Endothelial cell of umbilical vein (primary cell): ENCODE results near the gene CNN2.
A peak's percentile ranks its signal among the peaks of the same experiment; 100 is the strongest.

Experiments used
- EZH2 ChIP-seq: IDR thresholded peaks from 2 replicates; pipeline ENCODE4 v1.6.1; 2012; ENCODE audit warnings: borderline replicate concordance, low read depth, mild to moderate bottlenecking, moderate library complexity, low read length, inconsistent platforms; ENCODE audit not compliant: severe bottlenecking
- FOS ChIP-seq: IDR thresholded peaks from 2 replicates; pipeline ENCODE4 v1.6.1; 2011; ENCODE audit warnings: mild to moderate bottlenecking, low read length, moderate library complexity, borderline replicate concordance; ENCODE audit not compliant: insufficient read depth
- GATA2 ChIP-seq: IDR thresholded peaks from 2 replicates; pipeline ENCODE4 v1.7.0; 2011; ENCODE audit warnings: low read depth, mild to moderate bottlenecking, moderate library complexity, mixed read lengths, low read length; ENCODE audit not compliant: insufficient read length, insufficient read depth
- POLR2A ChIP-seq: IDR thresholded peaks from 2 replicates; pipeline ENCODE4 v1.6.1; 2012; ENCODE audit warnings: low read depth, mild to moderate bottlenecking, control low read depth, low read length
- POLR2AphosphoS5 ChIP-seq: IDR thresholded peaks from 2 replicates; pipeline ENCODE4 v1.6.1; 2012; ENCODE audit warnings: low read depth, mild to moderate bottlenecking, control low read depth, low read length, moderate library complexity; ENCODE audit not compliant: insufficient read depth
- TF ChIP-seq, protein P1 (sequence below), 2 donors: IDR thresholded peaks; 1 replicate in 1 of 2; 2 replicates in 1 of 2; pipeline ENCODE4 v1.5.1; 2011; ENCODE audit warnings: low read length in 2 of 2, mild to moderate bottlenecking in 2 of 2, moderate library complexity in 2 of 2, control low read depth in 1 of 2, inconsistent platforms in 1 of 2, low read depth in 1 of 2; ENCODE audit not compliant: insufficient read depth in 1 of 2; ENCODE audit errors: extremely low read depth in 1 of 2

DNA sequence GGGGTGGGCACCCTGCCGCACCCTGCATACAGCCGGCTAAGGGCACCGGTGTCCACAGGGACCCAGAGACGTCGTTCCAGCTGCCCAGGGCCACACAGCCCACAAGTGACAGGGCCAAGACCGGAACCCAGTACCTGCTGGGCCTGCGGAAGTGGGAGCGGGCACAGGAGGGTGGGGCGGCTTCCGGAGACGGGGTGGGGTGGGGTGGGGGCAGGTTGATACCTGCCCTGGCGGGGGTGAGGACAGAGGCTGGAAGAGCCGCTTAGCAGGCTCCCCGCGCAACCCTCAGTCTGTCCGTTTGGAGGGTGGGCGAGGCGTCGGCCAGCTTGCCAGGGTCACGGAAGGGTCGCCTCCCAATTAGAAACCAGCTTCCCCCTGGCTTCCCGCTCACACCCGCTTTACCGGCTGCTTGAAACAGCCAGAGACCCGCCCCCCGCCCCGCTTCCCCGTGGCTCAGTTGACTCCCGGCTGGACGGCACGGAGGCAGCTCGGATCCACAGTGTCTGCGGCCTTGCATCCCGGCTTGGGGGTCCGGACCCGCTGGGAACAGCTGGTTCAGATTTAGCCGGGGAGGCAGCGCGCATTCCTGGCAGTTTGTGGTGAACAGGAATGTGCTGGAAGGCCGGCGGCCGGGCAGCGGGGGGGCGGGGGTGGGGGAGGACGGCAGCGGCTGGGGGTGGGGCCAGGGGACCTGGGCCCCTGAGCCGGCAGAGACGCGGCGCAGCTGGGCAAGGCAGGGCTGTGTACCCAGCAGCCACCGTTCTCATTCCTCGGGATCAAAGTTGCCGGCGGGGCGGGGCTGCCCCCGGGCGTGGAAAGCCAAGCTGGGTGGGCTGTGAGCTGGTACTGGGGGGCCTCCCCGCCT is 1.9 kb downstream of the CNN2 start:
- TF ChIP-seq POLR2A (no peak), EZH2 (no peak), POLR2AphosphoS5 (peak; percentile 52), FOS (no peak), GATA2 (no peak)
- TF ChIP-seq, protein P1, sequence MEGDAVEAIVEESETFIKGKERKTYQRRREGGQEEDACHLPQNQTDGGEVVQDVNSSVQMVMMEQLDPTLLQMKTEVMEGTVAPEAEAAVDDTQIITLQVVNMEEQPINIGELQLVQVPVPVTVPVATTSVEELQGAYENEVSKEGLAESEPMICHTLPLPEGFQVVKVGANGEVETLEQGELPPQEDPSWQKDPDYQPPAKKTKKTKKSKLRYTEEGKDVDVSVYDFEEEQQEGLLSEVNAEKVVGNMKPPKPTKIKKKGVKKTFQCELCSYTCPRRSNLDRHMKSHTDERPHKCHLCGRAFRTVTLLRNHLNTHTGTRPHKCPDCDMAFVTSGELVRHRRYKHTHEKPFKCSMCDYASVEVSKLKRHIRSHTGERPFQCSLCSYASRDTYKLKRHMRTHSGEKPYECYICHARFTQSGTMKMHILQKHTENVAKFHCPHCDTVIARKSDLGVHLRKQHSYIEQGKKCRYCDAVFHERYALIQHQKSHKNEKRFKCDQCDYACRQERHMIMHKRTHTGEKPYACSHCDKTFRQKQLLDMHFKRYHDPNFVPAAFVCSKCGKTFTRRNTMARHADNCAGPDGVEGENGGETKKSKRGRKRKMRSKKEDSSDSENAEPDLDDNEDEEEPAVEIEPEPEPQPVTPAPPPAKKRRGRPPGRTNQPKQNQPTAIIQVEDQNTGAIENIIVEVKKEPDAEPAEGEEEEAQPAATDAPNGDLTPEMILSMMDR (IDR thresholded peaks at IDR 0.05; ENCODE audit: extremely low read depth in 1 of 2, insufficient read depth in 1 of 2, low read depth in 1 of 2, low read length in 2 of 2), result no peak
